ENCODE results near the gene CACNA2D2.

Gene CACNA2D2

DNA sequence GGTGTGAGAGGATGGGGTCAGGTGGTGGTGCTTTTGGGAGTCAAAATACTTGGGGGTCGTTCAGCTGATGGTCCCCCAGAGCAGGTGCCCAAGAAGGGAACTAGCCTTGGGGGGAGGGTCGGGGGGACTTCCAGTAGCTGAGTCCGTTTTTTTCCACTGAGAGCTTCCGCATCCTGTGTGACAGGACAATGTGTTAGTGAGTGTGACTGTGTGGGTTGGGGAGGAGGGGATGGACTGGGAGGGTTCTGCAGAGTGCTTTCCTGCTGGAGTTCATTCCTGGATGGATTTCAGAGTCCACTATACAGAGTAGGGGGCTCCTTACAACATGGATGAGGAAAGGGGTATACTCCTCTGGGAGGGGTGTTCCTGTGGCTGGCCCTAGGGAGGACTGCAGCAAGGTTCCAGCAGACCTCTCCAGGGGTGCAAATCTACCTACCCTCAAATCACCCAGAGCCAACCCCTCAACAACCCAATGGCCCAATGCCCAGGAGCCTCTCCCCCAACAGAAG is 180.3 kb downstream of the CACNA2D2 start:
- Histone ChIP-seq H3K4me1 (ENCODE audit: control insufficient read depth, insufficient read depth, low read length) (peaks cover 33% of the 10 kb centered on the region), H3K27ac (ENCODE audit: insufficient read depth, low read depth, low read length, poor library complexity, severe bottlenecking) (no peak overlapping the region), H3K9me3 (ENCODE audit: control insufficient read depth, low read length) (no peaks in the 10 kb centered on the region), H3K27me3 (ENCODE audit: control insufficient read depth, insufficient read depth, low read length, poor library complexity, severe bottlenecking) (no peaks in the 10 kb centered on the region), H3K36me3 (ENCODE audit: control insufficient read depth, insufficient read depth, low read length) (peaks cover 18% of the 10 kb centered on the region), H3K4me3 (ENCODE audit: insufficient read depth, low read depth, low read length) (no peak overlapping the region)
- WGBS, 2 experiments = 68 to 76% methylated on average over 4 of the region's 4 CpGs

DNA sequence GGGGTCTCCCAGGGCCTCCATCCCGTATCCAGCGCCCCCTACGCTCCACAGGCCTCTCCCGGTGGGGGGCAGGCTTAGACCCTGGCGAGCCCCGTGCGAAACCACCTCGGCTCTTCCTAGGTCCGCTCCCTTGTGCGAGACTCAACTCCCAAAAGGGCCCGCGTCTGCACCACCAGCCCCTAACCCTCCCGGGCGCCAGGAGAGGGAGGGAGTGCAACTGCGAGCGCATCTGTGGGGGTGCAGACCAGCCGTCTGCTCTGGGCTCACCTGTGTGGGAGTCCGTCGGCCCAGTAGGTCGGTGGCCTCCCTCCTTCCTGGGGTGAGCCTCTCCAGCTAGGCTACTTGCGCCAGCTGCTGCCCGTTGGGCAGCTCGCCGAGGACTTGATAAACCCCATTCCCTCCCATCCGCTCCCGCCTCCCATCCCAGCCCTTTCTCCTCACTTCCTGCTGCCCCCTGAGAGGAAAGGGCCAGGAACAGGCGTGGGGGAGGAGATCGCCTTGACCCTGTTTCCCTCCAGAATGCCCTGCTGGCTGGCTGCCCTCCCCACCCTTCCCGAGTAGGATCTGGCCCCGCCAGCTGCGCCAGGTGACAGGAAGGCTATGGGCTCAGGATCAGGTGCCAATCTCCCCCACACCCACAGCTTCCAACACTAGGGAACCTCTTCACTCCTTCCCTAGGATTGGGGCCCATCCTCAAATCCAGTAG is 180.9 kb downstream of the CACNA2D2 start, which contains the start of gene HYAL2:
TSS of gene HYAL2 (minus strand) at position 360 of the 706 bp plus-strand sequence. CDS start 2,256 bp downstream, outside the sequence.
- H3K27ac ChIP-seq (ENCODE audit: insufficient read depth, low read depth, low read length, poor library complexity, severe bottlenecking) = peak within 1 kb of the TSS; percentile 99
- peaks cover 24% of the 10 kb centered on the region for H3K36me3 ChIP-seq (ENCODE audit: control insufficient read depth, insufficient read depth, low read length)
- peaks cover 33% of the 10 kb centered on the region for H3K4me1 ChIP-seq (ENCODE audit: control insufficient read depth, insufficient read depth, low read length)
- H3K4me3 ChIP-seq (ENCODE audit: insufficient read depth, low read depth, low read length) = peak within 1 kb of the TSS; percentile 89
- H3K27me3 ChIP-seq (ENCODE audit: control insufficient read depth, insufficient read depth, low read length, poor library complexity, severe bottlenecking) = no peaks in the 10 kb centered on the region
- H3K9me3 ChIP-seq (ENCODE audit: control insufficient read depth, low read length) = no peaks in the 10 kb centered on the region
- 15 to 17% methylated on average over 31 of the region's 31 CpGs for WGBS, 2 experiments

GRCh38 chr3:50322115-50322385 is 181.4 kb downstream of the CACNA2D2 start:
- no peaks in the 10 kb centered on the region for H3K27me3 ChIP-seq (ENCODE audit: control insufficient read depth, insufficient read depth, low read length, poor library complexity, severe bottlenecking)
- H3K36me3 ChIP-seq (ENCODE audit: control insufficient read depth, insufficient read depth, low read length) = peaks cover 24% of the 10 kb centered on the region
- 5% methylated on average over 14 of the region's 14 CpGs for WGBS, 2 experiments
- H3K27ac ChIP-seq (ENCODE audit: insufficient read depth, low read depth, low read length, poor library complexity, severe bottlenecking) = no peak overlapping the region
- H3K9me3 ChIP-seq (ENCODE audit: control insufficient read depth, low read length) = no peaks in the 10 kb centered on the region
- peak overlapping the region; percentile 89 for H3K4me3 ChIP-seq (ENCODE audit: insufficient read depth, low read depth, low read length)
- peaks cover 31% of the 10 kb centered on the region for H3K4me1 ChIP-seq (ENCODE audit: control insufficient read depth, insufficient read depth, low read length)

GRCh38 chr3:50321336-50322114 is 181.9 kb downstream of the CACNA2D2 start:
- WGBS, 2 experiments = 0% methylated on average over 59 of the region's 59 CpGs
- Histone ChIP-seq H3K36me3 (ENCODE audit: control insufficient read depth, insufficient read depth, low read length) (peaks cover 24% of the 10 kb centered on the region), H3K9me3 (ENCODE audit: control insufficient read depth, low read length) (no peaks in the 10 kb centered on the region), H3K27ac (ENCODE audit: insufficient read depth, low read depth, low read length, poor library complexity, severe bottlenecking) (peak overlapping the region; percentile 99), H3K27me3 (ENCODE audit: control insufficient read depth, insufficient read depth, low read length, poor library complexity, severe bottlenecking) (no peaks in the 10 kb centered on the region), H3K4me1 (ENCODE audit: control insufficient read depth, insufficient read depth, low read length) (peaks cover 29% of the 10 kb centered on the region), H3K4me3 (ENCODE audit: insufficient read depth, low read depth, low read length) (peak overlapping the region; percentile 89)

DNA sequence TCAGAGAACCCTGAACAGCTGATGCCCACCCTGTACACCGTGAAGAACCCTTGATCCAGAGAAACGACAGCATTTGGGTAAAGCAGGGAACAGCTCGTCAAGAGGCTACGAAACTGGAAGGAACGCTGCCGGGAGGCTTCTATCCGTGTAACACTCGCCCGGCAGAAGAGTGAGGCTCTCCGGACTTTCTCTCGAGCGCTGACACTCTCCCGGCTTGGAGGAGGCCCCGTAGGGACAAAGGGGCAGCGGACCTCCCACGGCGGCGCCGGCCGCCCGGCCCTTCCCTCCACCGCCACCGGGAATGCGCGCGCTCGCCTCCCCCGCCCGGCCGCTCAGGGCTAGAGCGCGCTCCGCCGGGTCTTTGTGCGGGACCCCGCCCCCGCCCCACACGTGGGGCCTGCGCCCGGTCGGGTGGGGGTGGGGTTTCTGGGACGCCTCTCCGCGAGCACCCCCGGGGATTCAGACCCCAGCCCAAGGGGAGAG is 182.5 kb downstream of the CACNA2D2 start:
- Histone ChIP-seq H3K4me1 (ENCODE audit: control insufficient read depth, insufficient read depth, low read length) (peaks cover 29% of the 10 kb centered on the region), H3K36me3 (ENCODE audit: control insufficient read depth, insufficient read depth, low read length) (peaks cover 22% of the 10 kb centered on the region)
- WGBS, 2 experiments = 0 to 1% methylated on average over 45 of the region's 45 CpGs

DNA sequence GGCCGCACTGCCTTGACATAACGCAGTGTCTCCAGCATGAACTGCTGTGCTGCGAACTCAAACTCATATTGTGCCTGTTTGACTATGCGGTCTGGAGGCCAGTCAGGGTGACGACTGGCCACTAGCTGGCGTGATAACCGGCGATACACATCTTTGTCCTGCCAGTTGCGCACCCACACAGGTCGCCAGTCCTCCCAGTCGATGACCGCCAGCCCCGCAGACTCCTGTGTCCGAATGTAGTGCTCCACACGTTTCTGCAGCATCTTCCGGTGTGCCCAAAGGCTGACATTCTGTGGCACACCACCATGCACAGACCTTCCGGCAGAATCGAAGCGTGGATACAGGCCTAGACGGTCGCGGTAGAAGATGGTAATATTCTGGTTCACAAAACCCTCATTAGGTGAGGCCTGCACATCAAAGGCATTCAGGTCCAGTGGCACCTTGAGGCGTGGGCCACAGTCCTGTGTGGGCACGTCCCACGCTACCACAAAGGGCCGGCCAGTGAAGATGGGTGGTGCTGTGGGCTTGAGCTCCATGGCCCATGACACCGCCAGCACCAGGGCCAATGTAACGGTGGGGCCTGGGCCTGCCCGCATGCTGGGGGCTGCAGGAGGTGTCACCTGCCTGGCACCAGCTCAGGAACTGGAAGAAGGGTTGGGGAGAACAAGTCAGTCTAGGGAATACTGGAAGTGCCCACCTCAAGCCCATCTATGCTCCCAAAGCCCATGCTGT is 183.4 kb downstream of the CACNA2D2 start:
- WGBS, 2 experiments = 93% methylated on average over 29 of the region's 29 CpGs
- peaks cover 29% of the 10 kb centered on the region for H3K4me1 ChIP-seq (ENCODE audit: control insufficient read depth, insufficient read depth, low read length)
- no peak overlapping the region for H3K27ac ChIP-seq (ENCODE audit: insufficient read depth, low read depth, low read length, poor library complexity, severe bottlenecking)
- H3K4me3 ChIP-seq (ENCODE audit: insufficient read depth, low read depth, low read length) = peak overlapping the region; percentile 89
- peaks cover 20% of the 10 kb centered on the region for H3K36me3 ChIP-seq (ENCODE audit: control insufficient read depth, insufficient read depth, low read length)
- H3K27me3 ChIP-seq (ENCODE audit: control insufficient read depth, insufficient read depth, low read length, poor library complexity, severe bottlenecking) = no peaks in the 10 kb centered on the region
- no peaks in the 10 kb centered on the region for H3K9me3 ChIP-seq (ENCODE audit: control insufficient read depth, low read length)

More for the DNA sequence above, 182.5 kb downstream of the CACNA2D2 start:
- no peaks in the 10 kb centered on the region for H3K27me3 ChIP-seq (ENCODE audit: control insufficient read depth, insufficient read depth, low read length, poor library complexity, severe bottlenecking)
- peak overlapping the region; percentile 99 for H3K27ac ChIP-seq (ENCODE audit: insufficient read depth, low read depth, low read length, poor library complexity, severe bottlenecking)
- H3K4me3 ChIP-seq (ENCODE audit: insufficient read depth, low read depth, low read length) = peak overlapping the region; percentile 89
- no peaks in the 10 kb centered on the region for H3K9me3 ChIP-seq (ENCODE audit: control insufficient read depth, low read length)

DNA sequence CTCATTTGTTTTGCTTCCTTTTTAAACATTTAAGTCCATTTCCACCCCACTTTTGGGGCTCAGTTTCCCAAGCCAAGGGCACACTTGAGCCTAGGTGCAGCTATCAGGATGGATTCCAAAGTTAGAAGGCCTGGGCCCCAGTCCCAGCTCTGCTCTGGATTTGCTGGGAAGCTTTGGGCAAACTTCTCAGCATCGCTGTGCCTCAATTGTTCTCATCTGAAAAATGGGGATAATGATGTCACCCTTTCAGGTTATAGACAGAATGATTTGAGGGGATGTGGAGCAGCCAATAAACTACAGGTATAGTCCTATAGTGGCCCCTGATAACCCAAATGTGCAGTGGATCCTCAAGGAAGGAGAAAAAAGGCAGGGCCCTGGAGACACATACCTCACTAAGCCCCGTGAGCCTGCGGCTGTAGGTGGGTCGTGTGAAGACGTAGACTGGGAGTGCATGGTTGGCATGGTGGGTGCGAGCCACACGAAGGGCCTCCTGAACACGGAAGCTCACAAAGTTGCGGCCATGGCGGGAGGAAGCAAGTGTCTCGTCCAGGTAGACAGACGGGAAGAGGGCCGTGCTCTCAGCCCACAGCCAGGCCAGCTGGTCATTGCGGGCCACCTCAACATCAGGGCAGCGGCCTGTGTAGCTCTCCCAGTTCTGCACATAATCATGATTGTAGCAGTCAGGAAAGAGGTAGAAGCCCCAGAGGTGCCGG is 184.1 kb downstream of the CACNA2D2 start:
- Histone ChIP-seq H3K4me3 (ENCODE audit: insufficient read depth, low read depth, low read length) (no peak overlapping the region), H3K27ac (ENCODE audit: insufficient read depth, low read depth, low read length, poor library complexity, severe bottlenecking) (no peak overlapping the region), H3K27me3 (ENCODE audit: control insufficient read depth, insufficient read depth, low read length, poor library complexity, severe bottlenecking) (no peaks in the 10 kb centered on the region), H3K36me3 (ENCODE audit: control insufficient read depth, insufficient read depth, low read length) (peaks cover 20% of the 10 kb centered on the region), H3K9me3 (ENCODE audit: control insufficient read depth, low read length) (no peaks in the 10 kb centered on the region), H3K4me1 (ENCODE audit: control insufficient read depth, insufficient read depth, low read length) (peaks cover 29% of the 10 kb centered on the region)
- 96% methylated on average over 16 of the region's 16 CpGs for WGBS, 2 experiments

GRCh38 chr3:50318615-50319014 is 184.8 kb downstream of the CACNA2D2 start:
- no peaks in the 10 kb centered on the region for H3K27me3 ChIP-seq (ENCODE audit: control insufficient read depth, insufficient read depth, low read length, poor library complexity, severe bottlenecking)
- H3K27ac ChIP-seq (ENCODE audit: insufficient read depth, low read depth, low read length, poor library complexity, severe bottlenecking) = no peak overlapping the region
- peaks cover 29% of the 10 kb centered on the region for H3K4me1 ChIP-seq (ENCODE audit: control insufficient read depth, insufficient read depth, low read length)
- WGBS, 2 experiments = 96% methylated on average over 10 of the region's 10 CpGs
- no peaks in the 10 kb centered on the region for H3K9me3 ChIP-seq (ENCODE audit: control insufficient read depth, low read length)
- H3K4me3 ChIP-seq (ENCODE audit: insufficient read depth, low read depth, low read length) = no peak overlapping the region
- H3K36me3 ChIP-seq (ENCODE audit: control insufficient read depth, insufficient read depth, low read length) = peaks cover 20% of the 10 kb centered on the region

DNA sequence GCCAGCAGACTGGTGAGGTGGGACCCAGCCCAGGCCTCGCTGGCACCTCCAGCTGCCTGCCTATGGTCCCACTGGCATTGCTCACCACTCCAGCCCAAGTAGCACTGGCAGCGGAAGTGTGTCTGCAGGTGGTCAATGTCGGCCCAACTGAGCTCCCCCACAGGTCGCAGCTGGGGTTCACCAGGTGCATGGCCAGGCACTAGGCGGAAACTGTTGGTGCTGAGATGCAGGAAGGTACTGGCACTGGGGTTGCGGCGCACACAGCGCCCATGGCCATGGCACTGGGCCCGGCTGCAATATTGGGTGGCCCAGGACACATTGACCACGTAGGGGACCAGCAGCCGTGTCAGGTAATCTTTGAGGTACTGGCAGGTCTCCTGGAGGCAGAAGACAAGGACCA is 185.3 kb downstream of the CACNA2D2 start:
- Histone ChIP-seq H3K9me3 (ENCODE audit: control insufficient read depth, low read length) (no peaks in the 10 kb centered on the region), H3K27ac (ENCODE audit: insufficient read depth, low read depth, low read length, poor library complexity, severe bottlenecking) (no peak overlapping the region), H3K27me3 (ENCODE audit: control insufficient read depth, insufficient read depth, low read length, poor library complexity, severe bottlenecking) (no peaks in the 10 kb centered on the region), H3K36me3 (ENCODE audit: control insufficient read depth, insufficient read depth, low read length) (peaks cover 20% of the 10 kb centered on the region), H3K4me3 (ENCODE audit: insufficient read depth, low read depth, low read length) (no peak overlapping the region), H3K4me1 (ENCODE audit: control insufficient read depth, insufficient read depth, low read length) (peaks cover 29% of the 10 kb centered on the region)
- 96% methylated on average over 11 of the region's 11 CpGs for WGBS, 2 experiments
